GM10847 (cell line): ENCODE measurements around the gene GABRB1.

ENCODE experiments used
- POLR2A ChIP-seq: IDR thresholded peaks from 2 replicates; pipeline ENCODE4 v1.6.1; 2011; ENCODE audit not compliant: insufficient read length; ENCODE audit errors: extremely low read depth

GABRB1 gene

DNA sequence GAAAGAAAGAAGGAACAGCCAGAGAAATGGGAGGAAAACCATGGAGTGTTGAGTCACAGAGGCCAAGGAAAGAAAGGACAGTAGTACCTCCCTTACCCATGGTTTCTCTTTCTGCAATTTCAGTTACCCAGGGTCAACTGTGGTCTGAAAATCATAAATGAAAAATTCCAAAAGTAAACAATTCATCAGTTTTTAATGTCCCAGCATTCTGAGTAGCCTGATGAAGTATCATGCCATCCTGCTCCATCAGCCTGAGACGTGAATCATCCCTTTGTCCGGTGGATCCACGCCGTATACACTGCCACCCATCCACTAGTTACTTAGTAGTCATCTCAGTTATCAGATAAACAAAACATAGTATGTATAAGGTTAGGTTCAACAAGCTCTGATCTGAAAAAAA is 318.0 kb downstream of the GABRB1 start:
- TF ChIP-seq POLR2A, result no peak

DNA sequence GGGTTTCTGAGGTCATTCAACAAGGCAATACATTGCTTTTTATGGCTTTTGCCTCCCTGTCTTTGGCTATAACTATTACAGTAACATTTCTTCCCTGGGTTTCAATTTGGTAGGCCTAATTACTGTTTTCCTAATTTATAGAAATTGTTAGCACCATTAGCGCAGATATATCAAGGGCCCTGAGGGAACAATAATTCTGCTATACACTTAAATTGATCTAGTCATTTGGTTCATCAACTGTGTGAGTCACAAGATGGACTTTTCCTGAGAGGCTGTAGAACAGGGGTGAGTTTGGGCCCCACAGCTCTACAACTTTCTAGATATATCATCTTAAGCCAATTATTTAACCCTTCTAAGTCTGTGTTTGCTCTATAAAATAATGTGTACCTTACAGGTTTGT is 324.2 kb downstream of the GABRB1 start:
- TF ChIP-seq POLR2A, result no peak

DNA sequence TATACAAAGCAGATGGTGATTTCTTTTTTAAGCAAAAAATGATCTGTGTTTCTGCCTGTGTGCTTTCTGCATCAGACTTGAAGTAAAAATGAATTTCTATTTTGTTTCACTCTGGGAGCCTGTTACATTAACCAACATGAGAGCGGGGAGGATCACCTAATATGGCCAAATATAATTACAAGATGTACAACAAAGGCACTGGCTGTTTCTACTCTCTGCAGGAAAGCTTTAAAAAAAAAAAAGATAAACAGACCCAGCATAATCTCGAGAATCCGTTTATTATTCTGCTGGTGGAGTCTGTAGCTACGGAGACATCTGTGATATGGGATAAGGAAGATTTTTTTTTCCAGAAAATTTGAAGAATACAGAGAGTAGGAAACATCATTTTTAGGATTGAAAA is 328.5 kb downstream of the GABRB1 start:
- no peak for TF ChIP-seq POLR2A

DNA sequence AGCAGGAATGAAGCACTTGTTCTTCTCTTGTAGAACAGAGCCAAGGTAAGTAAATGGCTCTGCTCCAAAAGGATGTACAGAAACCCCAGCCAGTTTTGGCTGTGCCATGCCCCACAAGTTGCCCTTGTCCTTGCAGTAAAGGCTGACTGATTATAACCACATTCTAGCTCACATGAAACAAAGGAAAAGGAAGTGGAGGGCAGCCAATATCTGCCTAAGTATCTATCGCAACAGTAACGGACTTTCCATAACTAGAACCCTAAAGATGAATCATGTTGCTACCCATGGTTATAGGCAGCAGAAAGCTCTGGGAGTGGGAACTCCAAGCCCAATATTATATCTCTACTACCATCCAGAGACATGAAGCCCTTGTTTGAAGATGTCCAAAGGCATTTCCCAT is 336.4 kb downstream of the GABRB1 start:
- TF ChIP-seq POLR2A, result no peak

DNA sequence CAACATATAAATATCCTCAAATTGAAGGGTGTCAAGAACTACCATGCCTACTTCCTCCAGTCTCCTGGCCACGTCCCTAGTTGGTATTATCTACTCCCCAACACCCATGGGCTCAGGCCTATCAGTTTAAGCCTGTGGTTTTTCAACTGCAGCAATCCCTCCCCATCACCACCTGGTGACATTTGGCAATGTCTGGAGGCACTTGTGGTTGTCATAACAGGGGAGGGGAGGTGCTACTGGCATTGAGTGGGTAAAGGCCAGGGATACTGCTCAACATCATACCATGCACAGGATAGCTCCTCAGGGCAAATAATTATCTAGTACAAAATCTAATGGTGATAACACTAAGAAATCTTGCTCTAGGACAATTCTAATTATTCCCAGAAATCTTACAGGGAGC is 336.8 kb downstream of the GABRB1 start:
- TF ChIP-seq POLR2A, result no peak

DNA sequence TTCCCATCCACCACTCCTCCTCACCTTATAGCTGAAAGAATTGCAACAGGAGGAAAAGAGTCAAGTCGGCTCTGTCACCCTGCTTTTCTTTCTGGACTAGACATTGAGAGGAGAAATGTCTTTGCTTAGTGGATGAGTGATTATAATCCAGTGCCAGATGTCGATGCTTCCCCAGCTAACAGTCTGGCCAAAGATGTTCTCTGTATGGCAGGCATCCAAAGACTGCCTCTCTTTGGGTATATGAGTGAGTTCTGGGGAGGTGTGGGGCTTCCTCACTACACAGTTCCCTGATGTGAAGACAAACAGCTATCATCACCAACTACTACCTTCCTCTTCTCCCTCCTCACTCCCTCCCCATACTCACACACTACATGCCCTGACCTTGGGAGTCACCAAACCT is 341.2 kb downstream of the GABRB1 start:
- TF ChIP-seq POLR2A, result no peak

DNA sequence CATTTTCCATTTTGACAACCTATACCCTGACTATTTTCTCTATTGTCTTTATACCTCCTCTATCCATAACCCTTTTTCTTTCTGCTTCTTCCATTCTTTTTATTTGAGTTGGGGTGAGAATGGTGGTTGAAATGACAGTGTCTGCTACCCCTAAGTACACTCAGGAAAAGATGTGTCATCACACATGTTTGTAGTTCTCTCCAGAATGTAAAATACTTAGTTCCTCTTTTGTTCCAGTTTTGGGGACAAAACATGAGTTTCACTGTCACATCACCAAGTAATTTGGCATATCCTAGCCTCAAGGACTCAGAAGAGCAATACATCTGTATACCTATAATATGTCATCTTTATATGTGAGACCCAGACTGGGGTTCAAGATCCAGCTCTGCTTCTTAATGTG is 341.8 kb downstream of the GABRB1 start:
- TF ChIP-seq POLR2A, result no peak

DNA sequence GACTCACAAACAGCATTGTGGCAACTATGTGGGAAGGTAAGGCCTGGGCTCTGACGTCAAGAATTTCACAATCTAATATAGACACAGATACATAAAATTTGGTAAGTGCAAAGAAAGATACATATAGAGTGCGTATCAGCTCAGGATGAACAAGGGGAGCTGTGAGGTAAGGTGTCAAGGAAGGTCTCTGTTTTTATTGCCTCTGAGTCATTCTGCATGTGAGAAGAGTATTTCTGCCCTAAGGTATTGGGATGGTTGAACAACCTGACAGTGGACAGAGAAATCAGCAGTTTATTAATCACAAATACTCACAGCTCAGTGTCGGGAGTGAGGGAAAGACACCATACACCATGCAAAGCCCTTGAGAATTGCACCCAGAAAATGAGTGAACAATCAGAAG is 342.3 kb downstream of the GABRB1 start:
- TF ChIP-seq POLR2A, result no peak

DNA sequence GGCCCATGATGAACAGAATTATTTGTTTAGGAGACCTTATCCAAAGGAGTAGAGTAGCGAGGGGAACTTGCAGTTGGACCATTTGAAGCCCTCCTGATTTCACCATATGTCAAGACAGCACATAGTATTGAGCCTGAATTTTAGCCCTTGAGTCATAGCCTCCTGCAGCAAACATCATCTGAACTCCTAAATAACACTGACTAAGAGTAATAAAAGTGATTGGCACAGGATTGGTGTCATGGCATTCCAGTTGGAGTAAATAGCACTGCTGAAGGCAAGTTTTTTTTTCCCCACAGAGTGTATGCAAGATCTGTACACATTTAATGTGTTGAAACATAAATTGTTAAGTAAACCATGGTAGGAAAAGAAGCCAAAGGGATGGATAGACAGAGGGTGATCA is 343.1 kb downstream of the GABRB1 start:
- TF ChIP-seq POLR2A, result no peak

DNA sequence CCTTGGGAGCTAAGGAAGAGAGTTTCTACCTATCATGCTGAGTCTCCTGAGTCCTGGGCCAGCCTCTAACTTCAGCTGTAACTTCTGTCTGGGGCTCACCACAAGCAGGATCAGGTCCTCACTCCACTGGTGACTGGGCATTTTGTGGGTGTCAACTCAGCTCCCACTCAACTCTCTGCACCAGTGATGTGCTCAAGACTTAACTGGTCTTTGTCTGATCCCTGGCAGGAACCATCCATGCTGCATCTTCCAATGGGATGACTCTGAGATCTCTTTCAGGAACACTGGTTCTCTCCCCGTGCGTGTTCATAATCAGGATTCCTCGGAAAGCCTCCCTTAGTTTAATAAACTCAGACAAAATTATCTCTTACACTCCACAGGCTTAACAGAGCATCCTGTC is 349.8 kb downstream of the GABRB1 start:
- no peak for TF ChIP-seq POLR2A

DNA sequence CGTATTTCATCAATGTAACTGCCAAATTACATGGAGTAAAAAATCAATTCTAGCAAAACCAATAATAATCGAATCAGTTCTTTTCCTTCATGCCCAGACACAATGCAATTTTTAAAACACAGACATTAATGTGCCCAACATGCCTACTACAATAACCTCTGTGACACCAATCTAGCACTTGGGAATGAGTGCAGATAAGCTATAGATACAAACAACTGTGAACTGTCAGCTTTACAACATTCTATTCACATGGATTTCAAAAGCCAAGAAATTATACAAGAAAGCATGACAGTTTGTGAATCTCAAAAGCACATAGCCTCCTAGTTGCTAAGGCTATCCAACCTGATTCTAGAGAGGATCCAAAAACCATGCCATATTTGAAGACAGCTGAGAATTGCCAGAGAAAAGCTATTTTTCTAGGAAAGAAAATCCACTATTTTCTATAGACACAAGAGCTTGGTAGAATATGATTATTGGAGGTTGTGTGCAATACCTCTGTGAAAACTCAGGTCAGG is 351.5 kb downstream of the GABRB1 start:
- no peak for TF ChIP-seq POLR2A

DNA sequence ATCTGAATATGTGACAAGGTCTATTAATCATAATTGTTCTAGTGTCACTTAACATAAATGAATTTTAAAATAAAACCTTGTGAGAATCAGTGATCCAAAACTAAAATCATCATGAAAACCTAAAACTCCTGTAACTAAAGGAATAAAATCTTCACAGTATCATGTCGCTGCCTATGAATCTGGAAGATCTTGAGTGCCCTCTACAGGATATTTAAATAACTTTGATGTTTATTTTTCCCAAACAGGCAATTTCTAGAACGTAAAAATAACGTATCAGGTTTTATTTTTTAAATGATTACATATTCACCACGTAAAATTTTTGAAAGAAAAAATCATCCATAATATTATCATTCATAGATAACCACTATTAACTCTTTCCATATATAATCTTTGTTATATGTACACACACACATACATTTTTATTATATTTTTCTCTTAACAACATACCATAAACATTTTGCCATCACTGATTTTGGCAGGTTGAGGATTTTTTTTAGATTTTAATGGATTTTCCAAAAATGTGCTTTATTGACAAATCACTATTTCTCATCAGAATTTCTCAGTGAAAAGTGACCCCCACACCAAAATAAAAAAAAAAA is 352.6 kb downstream of the GABRB1 start:
- TF ChIP-seq POLR2A, result no peak

DNA sequence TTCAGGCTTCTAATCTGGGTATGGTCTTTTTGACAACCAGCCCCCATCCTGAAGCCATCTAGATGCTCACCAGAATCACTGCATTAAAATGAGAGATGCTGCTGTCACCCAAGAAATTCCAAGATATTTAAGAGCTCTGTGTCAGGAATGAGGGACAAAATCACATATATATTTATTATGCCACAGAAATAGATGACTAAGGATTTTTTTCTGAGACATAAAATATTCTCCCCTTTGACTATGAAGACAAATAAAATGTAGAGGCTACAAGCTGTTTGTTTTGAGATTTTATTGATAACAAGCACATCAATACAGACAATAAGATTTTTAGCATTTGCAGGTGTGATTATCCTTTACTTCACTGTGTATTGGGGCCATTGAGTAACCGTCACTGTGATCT is 354.8 kb downstream of the GABRB1 start:
- TF ChIP-seq POLR2A, result no peak

DNA sequence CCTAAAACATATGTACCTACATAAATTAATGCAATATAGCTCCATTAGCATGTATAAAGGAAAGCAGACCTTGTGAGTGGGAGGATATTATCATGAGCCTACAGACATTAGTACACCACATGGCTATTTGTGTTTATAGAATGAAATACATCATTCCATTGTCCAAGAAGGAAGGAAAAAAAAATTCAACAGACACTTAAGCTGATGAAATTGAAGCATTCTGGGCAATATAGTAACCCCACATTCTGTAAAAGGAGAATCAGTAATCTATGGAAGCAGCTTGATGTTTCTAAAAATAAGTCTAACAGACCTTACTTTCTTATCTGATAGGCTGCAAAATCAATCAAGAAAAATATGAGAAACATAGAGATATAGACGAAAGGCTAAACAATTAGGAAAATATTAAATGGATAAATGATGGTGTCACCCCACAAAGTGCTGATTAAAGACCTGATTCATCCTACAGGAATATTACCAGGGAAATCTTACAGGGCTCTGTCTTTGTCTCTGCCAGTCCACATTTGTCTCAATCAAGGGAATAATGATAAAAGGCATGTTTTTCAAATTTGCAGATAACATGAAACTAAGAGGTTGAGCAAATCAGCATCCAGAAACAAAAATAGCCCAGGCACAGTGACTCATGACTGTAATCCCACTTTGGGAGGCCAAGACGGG is 355.3 kb downstream of the GABRB1 start:
- TF ChIP-seq POLR2A, result no peak

DNA sequence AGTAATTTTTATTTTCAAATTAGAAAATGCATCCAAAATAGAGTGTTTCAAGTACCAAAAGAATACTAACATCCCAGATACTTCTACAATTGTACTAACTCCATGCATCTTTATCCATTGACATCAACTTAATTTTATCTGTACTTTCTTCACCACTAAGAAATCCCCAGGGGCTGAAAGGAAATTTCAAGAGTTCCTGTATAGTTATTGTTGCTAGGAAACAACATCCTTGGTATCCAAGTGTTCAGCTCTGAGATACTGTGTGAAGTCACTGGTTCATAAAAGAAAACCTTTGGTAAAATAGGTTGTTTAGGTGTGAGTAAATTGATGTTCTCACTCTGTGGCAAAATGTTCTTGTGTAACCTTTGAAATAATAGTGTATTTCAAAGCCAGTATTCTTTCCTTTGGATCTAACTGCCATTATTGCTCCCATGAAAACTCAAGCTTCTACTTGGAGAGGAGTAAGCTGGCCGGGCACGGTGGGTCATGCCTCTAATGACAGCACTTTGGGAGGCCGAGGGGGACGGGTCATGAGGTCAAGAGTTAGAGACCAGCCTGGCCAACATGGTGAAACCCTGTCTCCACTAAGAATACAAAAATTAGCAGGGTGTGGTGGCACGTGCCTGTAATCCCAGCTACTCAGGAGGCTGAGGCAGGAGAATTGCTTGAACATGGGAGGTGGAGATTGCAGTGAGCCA is 359.2 kb downstream of the GABRB1 start:
- TF ChIP-seq POLR2A, result no peak

DNA sequence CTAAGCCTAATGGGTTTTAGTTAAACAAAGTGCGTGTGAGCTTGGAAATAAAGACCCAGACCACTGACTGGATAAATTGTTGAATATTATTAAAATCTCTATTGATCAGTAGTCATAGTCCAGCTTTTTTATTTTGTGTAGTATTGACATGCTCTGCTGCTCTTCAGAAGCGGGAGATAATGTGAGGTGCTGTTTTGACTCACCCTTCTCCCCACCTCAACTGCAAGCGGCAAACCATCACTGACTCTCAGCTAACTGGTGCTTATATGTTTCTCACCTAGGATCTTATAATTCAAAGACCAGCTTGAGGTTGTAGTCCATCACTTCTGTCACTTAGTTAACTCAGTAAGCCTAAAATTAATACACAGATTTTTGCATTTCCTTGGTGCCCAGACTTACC is 359.9 kb downstream of the GABRB1 start:
- TF ChIP-seq POLR2A, result no peak
